Urothelium cell line (cell line): ENCODE results near the gene INHBB.

ENCODE experiments used
- DNase-seq: peaks from one replicate; pipeline ENCODE4 v3.0.0; 2011; ENCODE audit warnings: low spot score, mixed read lengths
- FAIRE-seq: peaks from 2 replicates; lab custom pipeline; 2011; peaks lifted over from hg19 to GRCh38; lab: Jason Lieb, UNC

INHBB gene

GRCh38 chr2:120354467-120354866 is 8.5 kb downstream of the INHBB start:
- DNase-seq = no peak
- FAIRE-seq = peak; percentile 88

GRCh38 chr2:120354935-120355779 is 9.2 kb downstream of the INHBB start:
- FAIRE-seq (no peak), DNase-seq (no peak)

- FAIRE-seq (no peak), DNase-seq (no peak)
These were observed 9.9 kb downstream of the INHBB start for GRCh38 chr2:120355780-120356266.

- no peak for DNase-seq
- FAIRE-seq = no peak
These were observed 11.8 kb downstream of the INHBB start for GRCh38 chr2:120357768-120358167.

GRCh38 chr2:120358734-120359465 is 13.0 kb downstream of the INHBB start:
- FAIRE-seq = no peak
- DNase-seq = no peak

- no peak for DNase-seq
- no peak for FAIRE-seq
These were observed 14.4 kb downstream of the INHBB start for GRCh38 chr2:120360307-120360855.

- no peak for DNase-seq
- FAIRE-seq = no peak
These were observed 17.0 kb downstream of the INHBB start for GRCh38 chr2:120362926-120363325.

- DNase-seq = no peak
These were observed 19.4 kb downstream of the INHBB start for GRCh38 chr2:120365236-120365793.

GRCh38 chr2:120366698-120367097 is 20.8 kb downstream of the INHBB start:
- no peak for DNase-seq
- FAIRE-seq = peak; percentile 99

More at GRCh38 chr2:120365236-120365793, 19.4 kb downstream of the INHBB start:
- FAIRE-seq = no peak

GRCh38 chr2:120367221-120367620 is 21.3 kb downstream of the INHBB start:
- FAIRE-seq (peak; percentile 63), DNase-seq (peak; percentile 23)

- FAIRE-seq (no peak), DNase-seq (peak; percentile 87)
These were observed 21.7 kb downstream of the INHBB start for GRCh38 chr2:120367649-120368048.

- DNase-seq (peak; percentile 30), FAIRE-seq (peak; percentile 85)
These were observed 22.1 kb downstream of the INHBB start for GRCh38 chr2:120368086-120368485.

GRCh38 chr2:120369250-120369649 is 23.3 kb downstream of the INHBB start:
- DNase-seq = no peak
- FAIRE-seq = no peak

- FAIRE-seq = peak; percentile 42
- no peak for DNase-seq
These were observed 26.2 kb downstream of the INHBB start for GRCh38 chr2:120371969-120372625.

- DNase-seq (no peak), FAIRE-seq (peak; percentile 99)
These were observed 26.9 kb downstream of the INHBB start for GRCh38 chr2:120372816-120373215.

GRCh38 chr2:120373424-120373823 is 27.5 kb downstream of the INHBB start:
- DNase-seq = no peak
- FAIRE-seq = no peak

GRCh38 chr2:120374821-120375220 is 28.9 kb downstream of the INHBB start:
- DNase-seq = no peak
- no peak for FAIRE-seq

- FAIRE-seq (no peak), DNase-seq (no peak)
These were observed 29.5 kb downstream of the INHBB start for GRCh38 chr2:120375251-120376020.

GRCh38 chr2:120376101-120376500 is 30.2 kb downstream of the INHBB start:
- no peak for DNase-seq
- FAIRE-seq = peak; percentile 32
